Activated CD4-positive, alpha-beta T cell treated with anti-CD3 and anti-CD28 coated beads for 24 hours (primary cell): ENCODE data around the gene ITGAX.
"Not testable (repeated sequence)": the region's sequence is repeated elsewhere in the genome, so short reads cannot be mapped to it uniquely, and the experiment has no call there.

Source experiments
- DNase-seq, 2 donors: peaks; one replicate each; pipeline ENCODE4 v3.0.0-alpha.2; 2020; ENCODE audit warnings: low read depth in 2 of 2

Gene ITGAX

DNA sequence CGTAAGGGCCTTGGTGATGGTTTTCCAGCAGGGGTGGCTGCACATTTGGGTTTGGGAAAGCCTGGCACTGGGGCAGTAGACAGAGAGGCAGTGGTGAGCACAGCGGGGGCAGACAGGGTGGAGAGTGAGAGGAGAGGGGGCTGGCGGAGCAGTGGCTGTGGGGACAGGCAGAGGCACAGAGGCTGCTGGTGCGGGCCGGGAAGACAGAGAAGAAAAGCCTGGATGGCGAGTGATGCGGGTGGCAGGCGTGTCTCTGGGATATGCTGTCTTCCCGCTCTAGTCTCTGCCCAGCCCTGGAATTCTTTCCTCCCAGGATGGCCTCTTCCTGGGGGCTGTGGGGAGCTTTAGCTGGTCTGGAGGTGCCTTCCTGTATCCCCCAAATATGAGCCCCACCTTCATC is 55.1 kb downstream of the ITGAX start:
- no peak for DNase-seq

DNA sequence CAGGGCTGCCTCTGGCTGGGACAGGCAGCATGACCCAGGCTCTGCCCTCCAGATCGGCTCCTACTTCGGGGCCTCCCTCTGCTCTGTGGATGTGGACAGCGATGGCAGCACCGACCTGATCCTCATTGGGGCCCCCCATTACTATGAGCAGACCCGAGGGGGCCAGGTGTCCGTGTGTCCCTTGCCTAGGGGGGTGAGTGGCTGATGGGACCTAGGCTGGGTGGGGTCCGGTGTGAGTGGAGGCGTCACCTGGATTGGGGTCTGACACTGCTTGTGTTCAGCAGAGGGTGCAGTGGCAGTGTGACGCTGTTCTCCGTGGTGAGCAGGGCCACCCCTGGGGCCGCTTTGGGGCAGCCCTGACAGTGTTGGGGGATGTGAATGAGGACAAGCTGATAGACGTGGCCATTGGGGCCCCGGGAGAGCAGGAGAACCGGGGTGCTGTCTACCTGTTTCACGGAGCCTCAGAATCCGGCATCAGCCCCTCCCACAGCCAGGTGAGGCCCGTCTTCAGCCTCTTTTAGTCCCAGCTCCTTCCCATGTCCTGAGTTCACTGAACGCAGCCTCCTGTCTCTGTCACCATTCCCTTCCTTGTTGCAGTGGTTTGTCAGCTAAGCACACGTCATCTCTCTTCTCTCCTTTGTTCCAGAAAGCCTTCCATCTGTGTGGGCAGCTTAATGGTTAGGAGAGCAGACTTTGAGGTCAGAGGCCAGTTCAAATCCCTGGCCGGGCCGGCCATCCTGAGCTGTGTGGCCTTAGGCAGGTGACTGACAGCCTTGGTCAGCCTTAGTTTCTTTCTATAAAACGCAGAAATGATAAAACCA is 56.3 kb downstream of the ITGAX start:
- DNase-seq: no peak

DNA sequence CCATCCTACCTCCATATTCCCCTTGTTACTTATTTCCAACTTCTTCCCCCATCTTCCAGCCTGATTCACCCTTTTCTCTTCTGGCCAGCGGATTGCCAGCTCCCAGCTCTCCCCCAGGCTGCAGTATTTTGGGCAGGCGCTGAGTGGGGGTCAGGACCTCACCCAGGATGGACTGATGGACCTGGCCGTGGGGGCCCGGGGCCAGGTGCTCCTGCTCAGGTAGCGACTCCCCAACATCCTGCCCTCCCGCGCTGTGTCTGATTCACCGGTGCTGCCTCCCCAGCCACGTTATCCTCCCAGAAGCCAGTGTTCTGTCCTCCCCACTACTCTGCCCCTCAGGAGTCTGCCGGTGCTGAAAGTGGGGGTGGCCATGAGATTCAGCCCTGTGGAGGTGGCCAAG is 57.8 kb downstream of the ITGAX start:
- no peak for DNase-seq

DNA sequence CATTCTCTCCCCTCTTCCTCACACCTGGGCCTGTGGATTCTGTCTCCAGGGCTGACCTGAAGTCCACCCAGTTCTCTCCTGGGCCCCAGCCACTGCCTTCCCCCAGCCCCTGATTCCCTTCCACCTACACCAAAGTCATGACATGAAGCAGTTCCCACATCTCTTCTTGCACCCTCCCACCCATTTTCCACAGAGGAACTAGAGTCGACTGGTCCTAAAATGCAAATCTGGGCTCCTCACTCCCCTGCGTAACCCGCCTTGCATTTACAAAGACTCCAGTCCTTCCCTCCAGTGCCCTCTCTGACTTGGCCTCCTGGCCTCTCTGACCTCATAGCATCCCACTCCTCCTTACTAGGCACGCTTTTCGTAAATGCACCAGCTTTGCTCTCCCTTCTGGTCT is 58.4 kb downstream of the ITGAX start:
- DNase-seq: no peak

DNA sequence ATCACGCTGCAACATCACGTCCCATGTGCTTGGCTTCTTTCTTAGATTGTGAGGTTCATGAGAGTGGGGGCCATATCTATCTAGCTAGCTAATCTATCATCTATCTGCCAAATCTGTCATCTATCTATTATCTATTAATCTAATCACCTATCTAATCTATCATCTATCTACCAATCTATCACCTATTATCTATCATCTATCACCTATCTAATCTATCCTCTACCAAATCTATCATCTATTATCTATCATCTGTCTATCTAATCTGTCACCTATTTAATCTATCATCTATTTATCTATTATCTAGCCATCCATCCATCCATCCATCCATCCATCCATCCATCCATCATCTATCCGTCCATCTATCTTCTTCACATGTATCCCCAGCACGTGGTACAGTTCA is 59.0 kb downstream of the ITGAX start:
- no peak for DNase-seq

DNA sequence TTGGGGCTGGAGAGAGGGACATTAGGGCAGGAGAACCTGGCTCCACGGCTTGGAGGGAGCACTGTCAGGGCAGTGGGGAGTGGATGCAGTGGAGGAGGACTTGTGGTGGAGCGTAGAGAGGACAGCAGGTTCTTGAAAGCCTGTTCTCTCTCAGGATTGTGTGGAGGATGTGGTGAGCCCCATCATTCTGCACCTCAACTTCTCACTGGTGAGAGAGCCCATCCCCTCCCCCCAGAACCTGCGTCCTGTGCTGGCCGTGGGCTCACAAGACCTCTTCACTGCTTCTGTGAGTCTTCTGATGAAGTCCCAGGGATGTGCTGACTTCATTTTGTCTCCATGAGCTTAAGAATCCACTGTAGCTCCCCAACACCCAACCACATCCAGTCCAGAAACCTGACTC is 59.7 kb downstream of the ITGAX start:
- DNase-seq: no peak

DNA sequence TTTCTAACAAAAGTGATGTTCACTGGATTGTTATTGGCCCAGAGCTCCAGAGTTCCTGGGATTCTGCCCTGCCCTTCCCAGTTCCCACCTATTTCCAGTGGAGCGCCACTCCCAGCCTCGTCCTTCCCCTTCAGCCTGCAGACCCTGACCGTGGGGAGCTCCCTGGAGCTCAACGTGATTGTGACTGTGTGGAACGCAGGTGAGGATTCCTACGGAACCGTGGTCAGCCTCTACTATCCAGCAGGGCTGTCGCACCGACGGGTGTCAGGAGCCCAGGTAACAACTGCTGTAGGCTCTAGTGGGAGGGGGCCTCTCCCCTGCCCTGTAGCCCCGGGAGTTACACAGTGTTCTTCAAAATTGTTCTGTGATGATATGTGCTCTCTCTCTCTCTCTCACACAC is 61.4 kb downstream of the ITGAX start:
- no peak for DNase-seq

DNA sequence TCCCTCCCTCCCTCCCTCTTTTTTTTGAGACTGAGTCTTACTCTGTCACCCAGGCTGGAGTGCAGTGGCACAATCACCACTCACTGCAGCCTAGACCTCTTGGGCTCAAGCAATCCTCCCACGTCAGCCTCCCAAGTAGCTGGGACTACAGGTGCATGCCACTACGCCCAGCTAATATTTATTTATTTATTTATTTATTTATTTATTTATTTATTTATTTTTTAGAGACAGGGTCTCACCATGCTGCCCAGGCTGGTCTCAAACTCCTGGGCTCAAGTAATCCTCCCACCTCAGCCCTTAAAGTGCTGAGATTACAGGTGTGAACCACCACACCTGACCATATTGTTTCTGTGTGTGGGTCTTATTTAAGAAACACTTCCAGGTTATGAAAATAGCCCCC is 62.1 kb downstream of the ITGAX start:
- not testable (repeated sequence) for DNase-seq

DNA sequence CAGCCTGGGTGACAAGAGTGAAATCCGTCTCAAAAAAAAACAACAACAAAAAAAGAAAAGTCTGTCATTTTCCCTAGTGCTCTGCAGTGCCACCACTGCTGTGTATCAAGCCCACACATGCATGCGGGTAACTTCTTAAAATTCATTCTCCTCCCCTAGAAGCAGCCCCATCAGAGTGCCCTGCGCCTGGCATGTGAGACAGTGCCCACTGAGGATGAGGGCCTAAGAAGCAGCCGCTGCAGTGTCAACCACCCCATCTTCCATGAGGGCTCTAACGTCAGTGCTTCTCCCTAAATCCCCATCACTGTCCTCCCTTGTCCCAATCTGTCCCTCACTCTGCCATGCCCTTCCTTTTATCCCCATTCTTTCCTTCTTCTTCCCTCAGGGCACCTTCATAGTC is 62.9 kb downstream of the ITGAX start:
- no peak for DNase-seq

DNA sequence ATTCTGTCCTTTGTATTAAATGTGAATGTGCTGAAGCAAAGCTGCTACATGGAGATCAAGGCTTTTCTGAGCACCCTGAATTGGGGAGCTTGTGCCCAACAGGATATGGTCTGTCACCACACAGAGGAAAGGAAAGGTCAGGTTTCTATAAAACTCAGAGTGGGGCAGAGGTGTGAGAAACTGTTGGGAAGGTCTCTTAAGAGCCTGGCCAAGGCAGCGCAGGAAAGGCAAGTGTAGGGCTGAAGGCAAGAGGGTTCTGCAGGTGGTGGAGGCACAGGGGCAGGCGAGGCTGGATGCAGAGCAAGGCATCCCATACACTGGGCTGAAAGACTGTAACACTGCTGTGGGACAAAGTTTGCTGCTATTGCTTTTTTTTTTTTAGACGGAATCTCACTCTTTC is 65.1 kb downstream of the ITGAX start:
- DNase-seq: no peak

DNA sequence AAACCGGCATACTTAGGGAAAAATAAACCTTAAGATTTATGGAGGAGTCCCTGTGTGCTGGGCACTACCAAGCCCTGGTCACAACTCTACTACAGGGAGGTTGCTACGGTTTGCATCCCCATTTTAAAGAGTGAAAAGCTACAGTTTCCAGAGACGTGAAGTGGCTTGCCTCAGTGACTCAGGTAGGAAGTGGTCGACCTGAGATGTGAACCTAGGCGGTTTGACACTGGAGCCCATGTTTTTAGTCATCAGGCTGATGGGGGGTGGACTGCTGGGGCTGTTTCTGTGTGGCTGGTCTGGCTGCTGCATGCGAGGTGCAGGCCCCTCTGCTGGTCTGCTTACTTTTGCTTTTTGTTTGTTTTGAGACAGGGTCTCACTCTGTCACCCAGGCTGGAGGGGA is 66.6 kb downstream of the ITGAX start:
- peak; percentile 23 to 27 for DNase-seq

DNA sequence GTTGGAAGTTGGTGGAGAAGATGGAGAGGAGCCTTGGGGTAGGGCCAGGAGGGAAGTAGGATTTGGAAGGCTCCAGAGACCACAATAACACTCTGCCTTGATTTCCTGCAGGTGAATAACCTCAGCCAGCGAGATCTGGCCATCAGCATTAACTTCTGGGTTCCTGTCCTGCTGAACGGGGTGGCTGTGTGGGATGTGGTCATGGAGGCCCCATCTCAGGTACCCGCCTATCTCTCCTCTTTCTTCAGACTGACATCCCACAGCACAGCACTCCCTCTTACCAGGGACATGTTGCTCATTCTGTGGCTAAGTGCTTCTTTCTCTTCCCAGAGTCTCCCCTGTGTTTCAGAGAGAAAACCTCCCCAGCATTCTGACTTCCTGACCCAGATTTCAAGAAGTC is 68.3 kb downstream of the ITGAX start:
- DNase-seq: no peak

DNA sequence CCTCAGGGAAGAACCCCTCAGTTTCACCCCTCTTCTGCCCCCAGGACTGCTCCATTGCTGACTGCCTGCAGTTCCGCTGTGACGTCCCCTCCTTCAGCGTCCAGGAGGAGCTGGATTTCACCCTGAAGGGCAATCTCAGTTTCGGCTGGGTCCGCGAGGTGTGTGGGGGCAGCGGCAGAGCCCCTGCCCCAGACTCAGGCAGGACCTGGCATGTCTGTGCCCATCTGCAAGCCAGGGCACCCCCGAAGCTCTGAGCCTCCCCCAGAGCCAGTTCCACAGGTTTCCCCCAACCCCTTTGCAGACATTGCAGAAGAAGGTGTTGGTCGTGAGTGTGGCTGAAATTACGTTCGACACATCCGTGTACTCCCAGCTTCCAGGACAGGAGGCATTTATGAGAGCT is 68.8 kb downstream of the ITGAX start:
- DNase-seq: no peak

DNA sequence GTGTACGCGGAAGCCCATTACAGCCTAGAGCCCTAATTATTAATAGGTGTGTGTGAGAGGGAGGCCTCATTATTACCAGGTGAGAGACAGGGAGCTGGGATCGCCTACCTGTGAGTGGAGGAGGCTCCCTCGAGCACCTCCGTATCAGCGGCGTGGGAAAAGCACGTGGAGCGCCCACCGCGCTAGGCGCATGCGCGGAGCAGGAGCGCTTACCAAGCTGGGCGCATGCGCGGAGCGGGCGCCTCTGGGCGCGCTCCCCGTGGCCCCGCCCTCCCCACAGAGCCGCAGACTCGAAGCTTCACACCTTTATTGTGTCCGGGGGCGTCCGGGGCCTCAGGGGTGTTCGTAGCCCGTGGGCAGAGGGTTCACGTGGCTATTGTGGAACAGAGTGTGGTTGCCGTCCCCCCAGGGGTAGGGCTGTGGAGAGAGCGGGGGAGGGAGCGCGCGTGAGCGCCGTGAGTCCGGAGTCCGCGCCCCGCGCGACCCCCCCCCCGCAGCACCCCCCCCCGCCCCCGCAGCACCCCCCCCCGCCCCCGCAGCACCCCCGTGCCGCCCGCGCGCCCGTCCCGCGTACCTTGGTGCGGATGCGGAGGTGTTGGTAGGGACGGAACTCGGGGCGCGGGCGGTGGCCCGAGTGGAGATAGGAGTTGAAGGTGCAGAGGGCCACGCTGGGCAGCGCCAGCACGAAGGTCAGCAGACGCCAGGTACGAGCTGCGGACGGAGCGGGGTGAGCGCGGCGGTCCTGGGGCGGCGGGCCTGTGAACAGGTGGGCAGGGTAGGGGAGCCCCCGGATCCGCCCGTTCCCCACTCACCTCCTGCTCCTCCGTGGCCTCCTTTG is 72.7 kb downstream of the ITGAX start:
- peak; percentile 47 to 48 for DNase-seq

DNA sequence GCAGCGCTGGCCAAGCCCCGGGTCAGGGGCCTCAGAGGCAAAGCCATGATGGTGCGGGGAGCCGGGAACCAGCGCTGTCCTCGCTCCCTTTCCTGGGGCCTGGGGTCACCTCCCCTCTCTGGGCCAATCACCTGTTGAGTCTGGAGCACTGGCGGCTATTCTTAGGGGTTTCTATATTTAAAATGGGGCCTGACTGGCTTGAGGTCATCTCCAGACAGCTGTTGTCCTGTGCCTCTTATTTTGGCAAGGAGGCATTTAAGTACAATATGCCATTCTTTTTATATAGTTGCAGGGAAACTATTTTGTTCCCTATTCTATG is 73.3 kb downstream of the ITGAX start, which contains the start of gene COX6A2:
TSS of gene COX6A2 (minus strand) at position 82 of the 319 bp plus-strand sequence. CDS start at position 47, 35 bp downstream.
- no peak for DNase-seq

DNA sequence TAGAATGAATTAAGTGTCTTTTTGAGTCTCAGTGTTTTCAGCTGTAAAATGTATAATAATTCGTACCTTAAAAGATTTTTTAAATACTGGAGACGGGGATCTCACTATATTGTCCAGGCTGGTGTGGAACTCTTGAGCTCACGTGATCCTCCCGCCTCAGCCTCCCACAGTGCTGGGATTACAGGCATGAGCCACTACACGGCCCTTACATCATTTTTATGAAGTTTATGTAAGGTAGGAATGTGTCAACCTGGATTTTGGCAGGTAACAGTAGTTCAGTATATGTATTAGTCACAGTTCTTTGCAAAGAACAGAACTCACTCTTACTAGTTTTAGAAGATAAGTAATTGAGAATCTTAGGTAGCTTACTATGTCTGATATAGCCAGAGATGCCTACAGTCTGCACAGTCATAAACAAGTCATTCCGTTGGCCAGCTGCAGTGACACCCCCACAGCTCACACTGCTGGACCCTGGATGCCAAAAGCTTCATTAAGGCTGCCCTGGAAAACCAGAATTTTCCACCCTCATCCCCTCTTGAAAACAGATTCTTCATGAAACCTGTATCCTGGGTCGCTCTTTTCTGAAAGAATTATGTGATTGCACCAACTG is 73.8 kb downstream of the ITGAX start:
- DNase-seq: no peak

DNA sequence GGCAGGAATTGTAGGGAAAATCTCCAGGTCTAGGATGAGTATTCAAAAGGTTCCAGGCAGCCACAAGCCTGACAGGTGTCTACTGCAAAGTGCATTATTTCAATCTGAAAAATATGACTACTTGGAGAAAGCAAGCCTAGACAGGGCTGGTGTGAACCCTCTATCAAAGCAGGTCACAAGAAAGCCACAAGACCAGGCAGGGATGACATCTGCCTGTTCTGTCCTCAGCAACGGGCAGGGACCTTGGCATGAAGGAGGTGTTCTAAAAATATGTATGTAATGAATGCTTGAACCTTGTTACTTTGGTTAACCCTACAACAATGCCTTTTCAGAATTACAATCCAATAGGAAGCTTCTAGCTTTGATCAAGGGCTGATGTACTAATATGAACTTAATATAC is 74.3 kb downstream of the ITGAX start:
- no peak for DNase-seq

DNA sequence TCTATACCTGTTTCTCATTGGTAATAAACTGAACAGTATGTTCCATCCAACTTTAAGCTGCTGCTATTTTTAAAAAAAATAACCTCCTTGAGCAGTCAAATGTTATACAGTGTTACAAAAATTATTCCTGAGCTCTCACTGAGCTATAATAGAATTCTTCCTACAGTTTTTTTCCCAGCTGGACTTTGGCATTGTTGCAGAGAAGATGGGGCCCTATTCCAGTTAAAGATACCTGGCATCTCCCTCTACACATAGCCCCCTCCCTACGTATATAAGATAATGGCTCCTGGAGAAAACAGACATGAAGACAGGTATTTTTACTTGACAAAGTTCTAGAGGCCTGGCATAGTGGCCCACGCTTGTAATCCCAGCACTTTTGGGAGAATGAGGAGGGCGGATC is 74.8 kb downstream of the ITGAX start:
- no peak for DNase-seq

DNA sequence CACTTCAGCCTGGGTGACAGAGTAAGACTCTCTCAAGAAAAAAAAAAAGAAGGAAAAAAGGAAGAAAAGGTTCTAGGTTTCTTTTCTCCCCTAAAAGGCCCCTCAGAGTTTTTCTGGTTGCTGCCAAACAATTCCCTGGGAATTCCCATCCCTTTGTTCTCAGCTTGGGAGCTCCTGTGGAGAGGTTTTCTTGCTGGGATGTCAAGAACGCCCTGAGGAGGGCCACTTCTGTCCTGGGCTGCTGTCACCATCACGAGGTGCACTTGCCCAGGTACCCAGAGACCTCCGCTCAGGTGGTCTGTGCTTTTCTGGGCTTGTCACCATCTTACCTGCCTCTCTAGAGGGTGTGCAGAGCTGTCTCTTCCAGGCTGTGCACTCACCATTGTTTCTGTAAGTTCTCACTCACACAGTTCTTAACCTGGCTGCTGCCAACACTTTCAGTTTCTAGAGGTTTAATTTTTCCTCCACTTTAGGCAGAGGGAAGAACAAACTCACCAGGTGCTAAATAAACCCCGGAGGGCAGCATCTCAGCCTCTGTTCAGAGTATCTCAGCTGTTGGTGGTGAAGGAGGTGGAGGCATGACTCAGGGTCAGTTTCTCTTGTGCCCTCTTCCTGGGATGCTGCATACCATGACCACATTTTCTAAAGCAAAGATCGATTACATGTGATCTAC is 75.5 kb downstream of the ITGAX start:
- DNase-seq: no peak
